GM19328 (cell line): ENCODE results near the gene CNTROB.
"Not testable (repeated sequence)": the region's sequence is repeated elsewhere in the genome, so short reads cannot be mapped to it uniquely, and the experiment has no call there.

Experiments
- ATAC-seq: cut with Tn5 transposase; IDR thresholded peaks from one replicate; pipeline ENCODE4 v1.9.1; 2021; ENCODE audit warnings: mild to moderate bottlenecking, moderate library complexity; ENCODE audit not compliant: unreplicated experiment

Gene CNTROB

DNA sequence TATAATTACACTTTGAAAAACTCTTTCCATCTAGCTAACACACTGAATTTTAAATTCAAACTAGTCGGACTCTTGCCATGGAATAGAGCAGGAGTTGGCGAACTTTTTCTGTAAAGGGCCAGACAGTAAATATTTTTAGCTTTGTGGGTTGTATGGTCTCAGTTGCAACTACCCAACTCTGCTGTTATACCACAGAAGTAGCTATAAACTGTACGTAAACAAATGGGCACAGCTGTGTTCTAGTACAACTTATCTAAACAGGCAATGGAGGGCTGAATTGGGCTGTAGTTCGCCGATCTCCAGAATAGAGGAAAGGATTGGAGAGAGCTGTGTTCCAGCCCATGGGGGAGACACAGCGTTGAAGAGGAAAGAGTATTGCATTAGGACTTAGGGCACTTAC, 8.7 kb downstream of the CNTROB start:
- no peak for ATAC-seq

DNA sequence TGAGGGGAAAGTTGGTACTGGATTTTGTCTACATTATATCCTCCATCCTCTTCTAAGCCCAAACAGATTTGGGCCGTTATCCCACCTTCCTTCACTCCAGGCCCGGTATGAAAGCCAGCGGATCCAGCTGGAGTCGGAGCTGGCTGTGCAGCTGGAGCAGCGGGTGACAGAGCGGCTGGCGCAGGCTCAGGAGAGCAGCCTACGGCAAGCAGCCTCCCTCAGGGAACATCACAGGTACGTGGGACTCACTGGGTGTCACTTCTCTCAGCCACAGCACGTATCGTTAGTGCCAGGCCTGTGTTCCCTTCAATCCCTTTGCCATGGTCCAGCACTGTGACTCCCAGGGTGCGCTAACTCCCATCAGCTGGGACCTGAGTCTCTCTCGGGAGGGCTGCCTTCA, 11.3 kb downstream of the CNTROB start:
- no peak for ATAC-seq

DNA sequence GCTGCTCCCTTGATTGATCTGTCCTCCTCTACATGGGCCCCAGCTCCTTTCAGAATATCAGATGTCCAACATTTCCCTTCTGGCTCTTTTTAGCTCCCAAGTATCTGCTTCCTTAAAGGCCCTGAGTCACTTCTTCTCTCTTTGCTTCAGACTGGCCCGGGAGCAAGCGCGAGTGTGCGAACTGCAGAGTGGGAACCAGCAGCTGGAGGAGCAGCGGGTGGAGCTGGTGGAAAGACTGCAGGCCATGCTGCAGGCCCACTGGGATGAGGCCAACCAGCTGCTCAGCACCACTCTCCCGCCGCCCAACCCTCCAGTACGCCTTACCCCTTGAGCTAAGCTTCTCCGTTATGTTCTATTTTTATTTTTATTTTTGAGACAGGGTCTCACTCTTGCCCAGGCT, 12.3 kb downstream of the CNTROB start:
- no peak for ATAC-seq

DNA sequence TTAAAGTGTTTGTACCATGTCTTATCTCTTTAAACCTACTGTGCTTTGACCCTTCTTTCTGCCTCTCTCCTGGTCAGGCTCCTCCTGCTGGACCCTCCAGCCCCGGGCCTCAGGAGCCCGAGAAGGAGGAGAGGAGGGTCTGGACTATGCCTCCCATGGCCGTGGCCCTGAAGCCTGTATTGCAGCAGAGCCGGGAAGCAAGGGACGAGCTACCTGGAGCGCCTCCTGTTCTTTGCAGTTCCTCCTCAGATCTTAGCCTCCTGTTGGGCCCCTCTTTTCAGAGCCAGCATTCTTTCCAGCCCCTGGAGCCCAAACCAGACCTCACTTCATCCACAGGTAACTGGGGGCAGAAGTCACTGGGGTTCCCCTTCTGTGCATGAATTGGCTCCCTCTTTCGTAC, 13.6 kb downstream of the CNTROB start:
- no peak for ATAC-seq

DNA sequence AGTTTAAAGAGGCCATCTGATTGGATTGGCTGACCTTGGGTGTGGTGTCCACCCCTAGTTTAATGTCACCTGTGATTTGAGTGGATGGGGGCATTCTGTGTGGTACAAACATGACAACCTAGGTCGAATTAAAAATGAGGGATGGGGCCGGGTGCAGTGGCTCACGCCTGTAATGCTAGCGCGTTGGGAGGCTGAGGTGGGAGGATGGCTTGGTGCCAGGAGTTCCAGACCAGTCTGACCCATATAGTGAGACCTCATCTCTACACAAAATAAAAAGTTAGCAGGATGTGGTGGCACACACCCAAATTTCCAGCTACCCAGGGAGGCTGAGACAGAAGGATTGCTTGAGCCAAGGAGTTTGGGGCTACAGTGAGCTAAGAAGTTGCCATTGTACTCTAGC, 14.4 kb downstream of the CNTROB start:
- ATAC-seq = no peak

DNA sequence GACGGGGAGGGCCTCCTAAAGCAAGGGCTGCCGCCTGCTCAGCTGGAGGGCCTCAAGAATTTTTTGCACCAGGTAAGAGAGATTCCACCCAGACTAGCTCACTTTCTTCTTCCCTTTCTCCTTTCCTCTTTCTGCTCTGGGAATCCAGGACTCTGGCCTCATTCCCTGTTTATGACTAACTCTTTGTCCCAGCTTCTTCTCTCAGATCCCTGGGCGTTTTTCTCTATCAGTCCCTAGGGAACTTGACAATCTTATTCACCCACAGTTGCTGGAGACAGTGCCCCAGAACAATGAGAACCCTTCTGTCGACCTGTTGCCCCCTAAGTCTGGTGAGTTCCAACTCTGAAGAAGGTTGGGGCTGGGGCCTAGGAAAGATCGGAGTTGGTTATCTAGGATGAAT, 15.6 kb downstream of the CNTROB start:
- ATAC-seq = no peak

DNA sequence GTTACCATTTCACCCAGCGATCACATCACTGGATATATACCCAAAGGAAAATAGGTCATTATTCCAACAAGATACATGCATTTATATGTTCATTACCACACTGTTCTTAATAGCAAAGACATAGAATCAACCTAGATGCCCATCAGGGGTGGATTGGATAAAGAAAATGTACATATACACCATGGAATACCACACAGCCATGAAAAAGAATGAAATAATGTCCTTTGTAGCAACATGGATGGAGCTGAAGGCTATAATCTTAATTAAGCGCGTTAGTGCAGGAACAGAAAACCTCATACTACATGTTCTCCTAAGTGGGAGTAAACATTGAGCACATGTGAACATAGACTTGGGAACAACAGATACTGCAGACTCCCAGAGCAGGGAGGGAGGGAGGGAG, 18.6 kb downstream of the CNTROB start:
- ATAC-seq = no peak

DNA sequence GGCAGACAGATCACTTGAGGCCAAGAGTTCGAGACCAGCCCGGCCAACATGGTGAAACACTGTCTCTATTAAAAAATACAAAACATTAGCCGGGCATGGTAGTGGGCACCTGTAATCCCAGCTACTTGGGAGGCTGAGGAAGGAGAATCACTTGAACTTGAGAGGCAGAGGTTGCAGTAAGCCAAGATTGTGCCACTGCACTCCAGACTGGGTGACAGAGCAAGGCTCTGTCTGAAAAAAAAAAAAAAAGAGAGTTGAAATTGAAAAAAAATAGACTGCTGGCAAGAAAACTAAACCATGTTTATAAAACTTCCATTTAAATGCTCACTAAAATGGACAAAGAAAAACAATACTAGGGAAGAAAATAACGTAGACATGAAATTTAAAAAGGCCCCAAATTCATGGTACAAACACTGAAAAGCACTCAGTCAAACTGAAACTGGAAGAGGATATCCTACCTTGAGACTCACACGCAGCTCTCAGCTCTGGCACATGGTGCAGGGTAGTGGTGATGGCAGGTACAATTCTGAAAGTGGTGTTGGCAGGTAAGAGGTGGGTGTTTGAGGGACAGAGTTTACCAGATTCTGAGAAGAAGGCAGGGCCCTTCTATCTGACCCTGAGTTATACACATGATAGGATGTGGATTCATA, 19.3 kb downstream of the CNTROB start:
- ATAC-seq = no peak

DNA sequence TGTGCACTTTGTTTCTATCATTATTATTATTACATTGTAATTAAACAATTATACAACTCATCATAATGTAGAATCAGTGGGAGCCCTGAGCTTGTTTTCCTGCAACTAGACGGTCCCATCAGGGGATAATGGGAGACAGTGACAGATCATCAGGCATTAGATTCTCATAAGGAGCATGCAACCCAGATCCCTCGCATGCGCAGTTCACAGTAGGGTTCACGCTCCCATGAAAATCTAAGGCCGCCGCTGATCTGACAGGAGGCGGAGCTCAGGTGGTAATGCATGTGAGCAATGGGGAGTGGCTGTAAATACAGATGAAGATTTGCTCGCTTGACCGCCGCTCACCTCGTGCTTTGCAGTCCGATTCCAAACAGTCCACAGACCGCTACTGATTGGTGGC, 21.3 kb downstream of the CNTROB start:
- not testable (repeated sequence) for ATAC-seq

DNA sequence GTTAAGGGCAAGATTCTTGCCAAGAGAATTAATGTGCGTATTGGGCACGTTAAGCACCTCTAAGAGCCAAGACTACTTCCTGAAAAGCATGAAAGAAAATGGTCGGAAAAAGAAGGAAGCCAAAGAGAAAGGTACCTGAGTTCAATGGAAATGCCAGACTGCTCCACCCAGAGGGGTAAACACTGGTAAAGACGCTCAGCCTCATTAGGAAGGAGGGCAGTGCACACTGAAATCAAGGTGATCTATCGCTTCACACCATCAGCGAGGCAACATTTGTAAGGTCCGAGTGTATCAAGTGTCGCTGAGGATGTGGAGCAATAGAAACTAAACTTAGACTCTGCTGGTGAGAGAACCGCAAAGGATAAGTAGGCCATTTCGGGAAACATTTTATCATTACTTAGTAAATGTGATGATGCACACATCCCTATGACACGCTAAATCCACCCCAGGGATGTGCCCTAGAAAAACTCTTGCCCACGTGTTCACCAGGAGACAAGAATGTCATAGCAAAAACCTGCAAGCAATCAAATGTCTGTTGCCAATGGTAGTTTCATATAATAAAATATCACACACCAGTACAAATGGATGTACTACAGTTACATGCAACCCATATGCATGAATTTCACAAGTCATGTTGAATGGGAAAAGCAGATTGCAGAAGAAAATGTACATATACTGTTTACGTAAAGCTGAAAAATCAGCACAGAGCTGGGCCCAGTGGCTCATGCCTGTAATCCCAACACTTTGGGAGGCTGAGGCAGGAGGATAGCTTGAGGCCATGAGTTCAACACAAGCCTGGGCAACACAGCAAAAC, 23.6 kb downstream of the CNTROB start:
- ATAC-seq = no peak

DNA sequence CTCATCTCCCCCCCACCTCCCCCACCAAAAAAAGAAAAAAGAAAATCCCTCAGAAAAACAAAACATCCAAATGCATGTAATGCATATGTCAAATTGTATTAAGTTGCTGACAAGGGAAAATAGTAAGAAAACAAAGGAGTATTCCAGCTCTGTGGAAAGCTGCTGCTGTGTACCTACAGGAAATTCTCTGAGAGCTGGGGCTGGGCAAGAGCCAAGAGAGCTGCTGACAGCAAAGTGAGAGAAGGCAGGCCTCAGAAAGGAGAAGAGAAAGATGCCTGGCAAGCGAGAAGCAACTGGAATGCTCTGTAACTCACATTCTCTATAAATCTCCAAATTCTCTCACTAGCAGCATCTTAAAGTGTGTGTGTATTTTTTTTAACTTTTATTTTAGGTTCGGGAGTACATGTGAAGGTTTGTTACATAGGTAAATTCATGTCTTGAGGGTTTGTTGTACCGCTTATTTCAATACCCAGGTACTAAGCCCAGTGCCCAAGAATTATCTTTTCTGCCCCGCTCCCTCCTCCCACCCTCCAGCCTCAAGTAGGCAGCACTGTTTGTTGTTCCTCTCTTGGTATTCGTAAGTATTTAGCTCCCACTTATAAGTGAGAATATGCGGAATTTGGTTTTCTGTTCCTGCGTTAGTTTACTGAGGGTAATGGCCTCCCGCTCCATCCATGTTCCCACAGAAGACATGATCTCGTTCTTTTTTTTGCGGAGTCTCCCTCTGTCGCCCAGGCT, 24.4 kb downstream of the CNTROB start:
- ATAC-seq = no peak

DNA sequence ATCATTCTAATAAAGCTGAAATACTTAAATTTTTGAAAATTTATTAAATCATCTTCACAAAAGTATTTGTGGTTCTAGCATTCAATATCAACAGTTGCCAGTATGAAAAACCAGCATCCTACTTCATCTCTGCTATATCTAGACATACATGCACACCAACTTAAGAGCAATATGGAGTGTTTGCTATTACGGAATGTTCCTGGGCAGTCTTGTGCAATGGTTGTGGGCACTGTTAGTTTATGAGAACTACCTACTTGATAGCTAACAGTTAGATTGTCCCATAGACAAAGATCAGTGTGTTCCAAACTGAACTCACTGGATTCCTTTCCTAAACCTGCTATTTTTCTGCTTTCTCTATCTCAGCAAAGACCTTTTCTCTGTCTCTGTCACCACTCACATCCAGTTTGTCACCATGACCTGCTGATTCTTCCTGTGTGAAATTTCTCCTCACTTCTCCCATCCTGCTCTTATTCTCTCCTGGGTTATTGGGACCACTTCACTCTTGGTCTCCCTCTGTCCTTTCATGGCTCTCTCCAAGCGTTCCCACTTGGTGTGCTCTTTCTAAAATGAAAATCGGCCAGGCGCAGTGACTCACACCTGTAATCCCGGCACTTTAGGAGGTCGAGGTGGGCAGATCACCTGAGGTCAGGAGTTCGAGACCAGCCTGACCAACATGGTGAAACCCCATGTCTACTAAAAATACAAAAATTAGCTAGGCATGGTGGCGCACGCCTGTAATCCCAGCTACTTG, 27.7 kb downstream of the CNTROB start:
- no peak for ATAC-seq

DNA sequence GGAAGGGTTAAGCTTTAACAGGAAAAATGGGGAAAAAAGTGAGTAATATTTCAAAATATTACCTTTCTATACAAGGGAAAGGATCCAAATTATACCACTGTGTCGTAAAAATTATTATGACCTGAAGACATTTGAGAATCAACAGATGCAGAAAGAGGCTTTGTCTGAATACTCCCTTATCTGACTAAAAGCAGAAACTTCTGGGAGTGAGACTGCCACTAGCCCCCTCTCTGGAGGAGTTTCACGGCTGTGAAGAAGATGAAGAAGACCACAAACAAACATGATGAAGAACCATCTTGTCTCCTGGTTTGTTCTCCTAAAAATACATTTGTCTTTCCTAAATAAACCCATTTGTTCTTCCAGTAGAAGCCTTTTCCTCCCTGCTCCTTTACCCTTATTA, 29.4 kb downstream of the CNTROB start:
- ATAC-seq = no peak

DNA sequence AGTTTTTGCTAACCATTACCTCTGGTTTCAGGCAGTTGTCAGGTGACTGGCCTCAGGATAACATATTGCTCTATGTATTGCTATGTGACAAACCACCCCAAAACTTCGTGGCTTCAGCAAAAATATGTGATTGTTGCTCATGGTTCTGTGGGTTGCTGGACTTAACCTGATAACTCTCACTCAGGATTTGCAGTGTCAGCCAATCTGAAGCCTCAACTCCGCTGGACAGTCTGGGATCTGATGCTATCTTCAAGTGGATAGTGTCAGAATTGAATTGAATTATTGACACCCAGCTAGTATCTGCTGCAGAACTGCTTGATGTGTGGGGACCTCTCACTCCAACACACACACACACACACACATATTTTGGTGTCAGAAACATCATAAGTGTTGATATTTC, 35.7 kb downstream of the CNTROB start:
- no peak for ATAC-seq

DNA sequence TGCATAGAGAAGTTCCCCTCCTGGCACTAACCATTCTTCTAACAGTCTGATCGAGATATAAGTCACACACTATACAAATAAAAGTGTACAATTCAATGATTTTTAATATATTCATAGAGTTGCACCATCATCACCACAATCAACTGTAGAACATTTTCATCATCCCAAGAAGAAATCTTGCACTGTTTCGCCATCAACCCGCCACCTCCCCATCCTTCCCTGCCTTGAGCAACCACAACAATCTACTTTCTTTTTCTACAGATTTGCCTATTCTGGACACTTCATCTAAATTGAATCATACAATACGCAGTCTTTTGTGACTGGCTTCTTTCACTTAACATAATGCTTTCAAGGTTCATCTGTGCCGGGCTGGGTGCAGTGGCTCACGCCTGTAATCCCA, 37.4 kb downstream of the CNTROB start:
- ATAC-seq = no peak

DNA sequence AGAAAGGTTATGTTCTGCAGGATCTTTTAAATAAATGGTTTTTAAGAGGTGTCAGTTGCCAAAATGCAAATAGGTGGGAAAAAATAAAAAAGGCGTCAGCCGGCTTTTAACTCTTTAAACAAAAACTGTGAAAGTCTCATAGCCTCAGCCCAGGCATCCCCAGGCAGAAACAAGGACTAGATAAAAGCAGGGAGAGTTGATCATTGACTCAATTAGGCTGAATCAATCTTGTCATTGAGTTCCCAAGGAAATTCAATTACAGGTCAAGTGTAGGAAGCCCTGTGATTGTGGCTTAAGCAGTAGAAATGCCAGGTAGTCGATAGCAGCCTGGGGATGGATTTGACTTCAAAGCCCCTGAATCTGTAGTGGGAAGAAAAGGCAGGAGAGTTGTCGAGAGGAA, 39.6 kb downstream of the CNTROB start:
- ATAC-seq = no peak

DNA sequence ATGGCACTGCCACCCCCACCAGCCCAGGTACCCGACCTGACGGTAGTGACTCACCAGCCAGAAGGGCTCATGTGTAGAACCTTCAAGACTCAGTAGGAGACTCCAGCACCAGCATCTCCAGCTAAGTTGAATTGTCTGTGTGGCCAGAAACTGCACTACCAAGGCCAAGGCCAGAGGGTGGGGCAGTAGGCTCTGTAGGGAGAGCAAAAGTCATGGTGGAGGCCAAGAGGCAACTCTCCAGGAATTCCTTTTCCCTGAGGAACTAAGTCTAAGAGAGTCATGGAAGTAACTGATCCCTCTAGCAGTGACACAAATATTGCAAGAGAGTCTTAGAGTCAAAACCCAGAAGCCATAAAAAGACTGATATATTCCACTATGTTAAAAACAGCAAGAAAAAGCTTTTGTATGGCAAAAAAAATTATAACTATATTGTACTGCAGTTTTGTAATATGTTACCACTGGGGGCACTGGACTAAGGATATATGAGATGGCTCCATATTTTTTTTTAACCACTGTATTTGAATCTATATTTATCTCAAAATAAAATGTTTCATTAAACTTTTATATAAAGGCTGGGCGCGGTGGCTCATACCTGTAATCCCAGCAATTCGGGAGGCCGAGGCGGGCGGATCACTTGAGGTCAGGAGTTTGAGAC, 40.3 kb downstream of the CNTROB start:
- no peak for ATAC-seq

DNA sequence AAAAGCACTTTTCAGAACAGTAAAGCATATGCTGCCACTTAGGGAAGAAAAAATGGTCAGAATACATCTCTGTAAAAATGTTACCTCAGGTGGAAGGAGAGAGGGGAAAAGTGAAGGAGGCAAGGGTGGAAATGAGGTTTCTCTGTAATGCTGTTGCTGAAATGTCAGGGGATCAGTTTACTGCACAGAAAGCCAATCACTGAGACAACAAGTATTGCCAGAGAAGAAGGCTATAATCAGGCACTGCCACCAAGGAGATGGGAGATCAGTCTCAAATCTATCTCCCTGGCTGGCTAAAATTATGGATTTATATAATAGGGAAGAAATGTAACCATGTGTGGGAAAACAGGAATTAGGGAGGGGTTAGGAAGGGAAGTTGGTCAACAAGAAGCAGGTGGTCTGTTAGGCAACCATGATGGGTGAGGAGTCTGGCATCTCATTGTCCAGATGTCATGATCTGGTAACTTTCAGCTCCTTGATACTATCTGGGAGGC, 42.7 kb downstream of the CNTROB start:
- ATAC-seq = no peak

DNA sequence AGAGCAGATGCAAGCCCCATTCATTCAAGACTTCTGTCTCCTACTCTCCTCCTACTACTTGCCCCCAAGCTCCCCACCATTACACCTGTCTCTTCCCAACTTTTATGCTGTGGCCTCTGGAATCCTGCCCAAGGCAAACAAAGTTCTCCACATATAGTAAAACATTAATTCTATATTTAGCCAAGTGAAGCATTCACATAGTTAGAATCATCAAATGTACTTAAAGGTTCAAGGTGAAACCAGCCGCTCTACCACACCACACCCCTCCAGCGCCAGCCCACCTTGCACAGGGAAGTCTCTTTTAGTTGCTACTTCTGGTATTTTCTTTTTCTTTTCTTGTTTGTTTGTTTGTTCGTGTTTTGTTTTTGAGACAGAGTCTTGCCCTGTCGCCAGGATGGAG, 45.0 kb downstream of the CNTROB start:
- ATAC-seq = no peak

DNA sequence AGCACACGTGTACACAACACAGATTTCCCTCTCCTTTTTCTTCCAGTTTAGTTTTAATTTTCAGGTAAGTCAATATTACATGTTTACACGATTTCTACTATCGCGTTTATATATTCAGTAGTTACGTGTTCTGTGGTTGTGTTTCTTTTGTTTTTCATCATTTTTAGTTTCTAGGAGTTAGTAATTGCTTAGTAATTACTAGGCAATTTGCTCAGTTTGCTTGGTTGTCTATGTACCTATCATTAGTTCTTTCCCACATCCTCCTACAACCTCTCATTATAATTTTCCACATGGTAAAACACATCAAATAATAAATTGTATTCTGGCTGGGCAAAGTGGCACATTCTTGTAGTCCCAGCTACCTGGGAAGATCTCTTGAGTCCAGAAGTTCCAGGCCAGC, 45.8 kb downstream of the CNTROB start:
- no peak for ATAC-seq

DNA sequence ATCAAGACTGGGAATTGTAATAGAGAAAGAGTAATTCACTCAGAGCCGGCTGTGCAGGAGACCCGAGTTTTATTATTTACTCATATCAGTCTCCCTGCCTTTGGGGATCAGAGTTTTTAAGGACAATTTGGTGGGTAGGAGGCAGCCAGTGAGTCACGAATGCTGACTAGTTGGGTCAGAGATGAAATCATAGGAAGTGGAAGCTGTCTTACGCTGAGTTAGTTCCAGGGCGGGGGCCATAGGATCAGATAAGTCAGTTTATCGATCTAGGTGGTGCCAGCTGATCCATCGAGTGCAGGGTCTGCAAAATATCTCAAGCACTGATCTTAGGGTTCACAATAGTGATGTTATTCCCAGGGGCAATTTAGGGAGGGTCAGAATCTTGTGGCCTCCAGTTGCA, 50.2 kb downstream of the CNTROB start:
- no peak for ATAC-seq
